Smooth muscle cell (in vitro differentiated cells): ENCODE data around the gene TEX11. TPM values are rescaled to one million over a fixed set of nuclear protein-coding genes. Genes with fewer than 3 reads are reported as not detected.
"Not testable (repeated sequence)": the region's sequence is repeated elsewhere in the genome, so short reads cannot be mapped to it uniquely, and the experiment has no call there.

Experiments
- DNase-seq: peaks from one replicate; lab custom pipeline; 2025; ENCODE audit not compliant: unreplicated experiment; lab: John Stamatoyannopoulos, UW
- H2AFZ ChIP-seq: fragments of 200-600 bp; sonication (generic); 2 replicates; pipeline ENCODE4 v1.6.0; 2016; ENCODE audit warnings: antibody characterized with exemption, low read depth, mild to moderate bottlenecking
- H3F3A ChIP-seq: fragments of 200-600 bp; sonication (generic); 2 replicates; pipeline ENCODE4 v1.6.0; 2017; ENCODE audit warnings: antibody characterized with exemption, low read depth
- H3K27ac ChIP-seq: fragments of 200-600 bp; sonication (generic); 2 replicates; pipeline ENCODE4 v1.5.1; 2016; ENCODE audit warnings: low read depth, mild to moderate bottlenecking
- H3K27me3 ChIP-seq: fragments of 200-600 bp; sonication (generic); 2 replicates; pipeline ENCODE4 v1.6.1; 2016; ENCODE audit warnings: low read depth, mild to moderate bottlenecking
- H3K36me3 ChIP-seq: fragments of 200-600 bp; sonication (generic); 2 replicates; pipeline ENCODE4 v1.5.1; 2016; ENCODE audit warnings: low read depth
- H3K4me1 ChIP-seq: fragments of 200-600 bp; sonication (generic); 2 replicates; pipeline ENCODE4 v1.5.1; 2016; ENCODE audit warnings: low read depth
- H3K4me2 ChIP-seq: fragments of 200-600 bp; sonication (generic); 2 replicates; pipeline ENCODE4 v1.6.0; 2016; ENCODE audit warnings: mild to moderate bottlenecking
- H3K4me3 ChIP-seq: fragments of 200-600 bp; sonication (generic); 2 replicates; pipeline ENCODE4 v1.5.1; 2016; ENCODE audit warnings: mild to moderate bottlenecking
- H3K79me2 ChIP-seq: fragments of 200-600 bp; sonication (generic); 2 replicates; pipeline ENCODE4 v1.6.0; 2016; ENCODE audit warnings: low read depth, mild to moderate bottlenecking
- H3K9ac ChIP-seq: fragments of 200-600 bp; sonication (generic); 2 replicates; pipeline ENCODE4 v1.6.0; 2016; ENCODE audit warnings: low read depth
- H3K9me3 ChIP-seq: fragments of 200-600 bp; sonication (generic); replicated peaks from 2 replicates; pipeline ENCODE4 v1.5.1; 2016; ENCODE audit warnings: low read depth
- H4K20me1 ChIP-seq: fragments of 200-600 bp; sonication (generic); 2 replicates; pipeline ENCODE4 v1.6.0; 2016; ENCODE audit warnings: low read depth
- CTCF ChIP-seq: fragments of 200-600 bp; sonication (generic); IDR thresholded peaks from 2 replicates; pipeline ENCODE4 v1.5.1; 2017; ENCODE audit warnings: borderline replicate concordance, mild to moderate bottlenecking, antibody characterized with exemption; ENCODE audit not compliant: insufficient read depth, poor library complexity, severe bottlenecking
- WGBS: methylation state at CpG from one replicate; pipeline ENCODE4 v1.1.7; 2016; ENCODE audit warnings: low lambda C conversion rate; 5-methylcytosine and 5-hydroxymethylcytosine counted together
- polyA plus RNA-seq: library from polyadenylated mRNA; unstranded; fragments of >200 nt; fragmentation: Nextera tagmentation; extraction: Ambion mirVana; gene quantifications from 2 replicates; pipeline ENCODE4 v1.2.1, GENCODE V29; 2016
- total RNA-seq: library from RNA; depleted of rRNA; stranded (reverse); fragments of >200 nt; gene quantifications from 2 replicates; pipeline ENCODE4 v1.2.3, GENCODE V29; 2014

TEX11 gene
- total and polyA plus RNA-seq, 2 experiments from 2014 or later = 0.40 to 1.2 TPM

GRCh38 chrX:70694339-70695122 lies 214.0 kb downstream of the TEX11 start:
- H3K4me3 ChIP-seq = no peak overlapping the region
- no peaks in the 10 kb centered on the region for H3K36me3 ChIP-seq
- H3K9me3 ChIP-seq = no peaks in the 10 kb centered on the region
- H3K4me1 ChIP-seq = no peaks in the 10 kb centered on the region
- TF ChIP-seq CTCF = no peak
- no peak for DNase-seq
- no peaks in the 10 kb centered on the region for H3K27me3 ChIP-seq
- H2AFZ ChIP-seq = no peak overlapping the region
- H3K4me2 ChIP-seq = no peak overlapping the region
- H4K20me1 ChIP-seq = no peaks in the 10 kb centered on the region
- 72% methylated on average over 3 of the region's 3 CpGs for WGBS
- no peaks in the 10 kb centered on the region for H3F3A ChIP-seq
- no peaks in the 10 kb centered on the region for H3K79me2 ChIP-seq
- no peak overlapping the region for H3K27ac ChIP-seq
- H3K9ac ChIP-seq = no peak overlapping the region

- 98% methylated on average over 19 of the region's 33 CpGs for WGBS
Observed at GRCh38 chrX:70679455-70679854, 229.1 kb downstream of the TEX11 start.

GRCh38 chrX:70675284-70675683 lies 233.2 kb downstream of the TEX11 start:
- WGBS = 75% methylated on average over 2 of the region's 2 CpGs
- H3F3A ChIP-seq = no peaks in the 10 kb centered on the region
- H3K27ac ChIP-seq = no peak overlapping the region
- H3K4me1 ChIP-seq = no peaks in the 10 kb centered on the region
- no peak overlapping the region for H3K4me3 ChIP-seq
- H3K27me3 ChIP-seq = no peaks in the 10 kb centered on the region
- no peaks in the 10 kb centered on the region for H3K9me3 ChIP-seq
- no peak for DNase-seq
- TF ChIP-seq CTCF = no peak
- no peak overlapping the region for H3K9ac ChIP-seq
- no peaks in the 10 kb centered on the region for H4K20me1 ChIP-seq
- no peaks in the 10 kb centered on the region for H3K79me2 ChIP-seq
- no peak overlapping the region for H3K4me2 ChIP-seq
- no peaks in the 10 kb centered on the region for H3K36me3 ChIP-seq
- H2AFZ ChIP-seq = no peak overlapping the region

More at GRCh38 chrX:70679455-70679854, 229.1 kb downstream of the TEX11 start:
- not testable (repeated sequence) for H3K27ac ChIP-seq, H3F3A ChIP-seq, H3K9ac ChIP-seq, H3K4me3 ChIP-seq, H3K36me3 ChIP-seq, H2AFZ ChIP-seq, H4K20me1 ChIP-seq, DNase-seq, H3K4me1 ChIP-seq, H3K4me2 ChIP-seq, H3K9me3 ChIP-seq, H3K27me3 ChIP-seq, H3K79me2 ChIP-seq

- Histone ChIP-seq H3K27me3 (no peaks in the 10 kb centered on the region), H4K20me1 (no peaks in the 10 kb centered on the region), H3K4me3 (no peak overlapping the region), H3K4me2 (no peak overlapping the region), H2AFZ (no peak overlapping the region), H3K9me3 (no peaks in the 10 kb centered on the region), H3F3A (no peaks in the 10 kb centered on the region), H3K79me2 (no peaks in the 10 kb centered on the region), H3K4me1 (no peaks in the 10 kb centered on the region), H3K27ac (no peak overlapping the region), H3K36me3 (no peaks in the 10 kb centered on the region), H3K9ac (no peak overlapping the region)
- TF ChIP-seq CTCF = no peak
- WGBS = 54% methylated on average over 3 of the region's 3 CpGs
- no peak for DNase-seq
Observed at GRCh38 chrX:70672326-70672725, 236.2 kb downstream of the TEX11 start.
